ENCODE results near the gene EVC. TPM values are rescaled to one million over a fixed set of nuclear protein-coding genes. Genes with fewer than 3 reads are reported as not detected.
"Not testable (repeated sequence)": the region's sequence is repeated elsewhere in the genome, so short reads cannot be mapped to it uniquely, and the experiment has no call there.

EVC gene
- total RNA-seq, 1 donor, result 58.2 TPM

DNA sequence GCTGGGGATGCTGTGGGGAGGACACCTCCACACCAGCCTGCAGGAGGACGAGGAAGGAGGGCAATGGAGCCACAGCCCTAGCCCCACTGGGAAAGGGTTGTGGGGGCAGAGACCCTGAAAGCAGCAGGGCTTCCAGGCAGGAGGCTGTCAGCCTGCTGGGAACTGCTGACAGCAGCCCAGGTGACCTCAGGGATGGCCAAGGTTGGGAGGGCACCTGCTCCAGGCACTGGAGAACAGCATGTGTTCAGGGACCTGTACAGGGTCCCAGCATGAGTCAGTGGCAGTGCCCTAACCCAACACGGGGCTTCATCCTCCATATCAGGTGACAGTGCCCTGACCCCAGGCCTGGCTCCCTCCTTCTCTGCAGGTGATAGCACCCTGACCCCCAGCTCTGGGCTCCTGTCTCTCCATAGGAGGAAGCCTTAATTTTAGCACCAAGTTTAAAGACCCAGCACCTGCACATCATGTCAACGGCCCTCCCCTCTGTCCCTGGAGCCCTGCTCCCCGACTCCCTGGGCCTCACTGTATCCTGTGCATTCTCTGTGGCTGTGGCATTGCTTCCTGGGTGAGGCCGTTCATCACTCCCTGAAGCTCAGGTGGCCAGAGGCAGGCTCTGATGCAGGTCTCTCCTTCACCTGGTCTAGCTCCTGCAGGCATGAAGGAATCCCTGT is 115.6 kb downstream of the EVC start:
- H3K4me3 ChIP-seq (ENCODE audit: low read depth, low read length), result no peak overlapping the region
- TF ChIP-seq, protein P1, sequence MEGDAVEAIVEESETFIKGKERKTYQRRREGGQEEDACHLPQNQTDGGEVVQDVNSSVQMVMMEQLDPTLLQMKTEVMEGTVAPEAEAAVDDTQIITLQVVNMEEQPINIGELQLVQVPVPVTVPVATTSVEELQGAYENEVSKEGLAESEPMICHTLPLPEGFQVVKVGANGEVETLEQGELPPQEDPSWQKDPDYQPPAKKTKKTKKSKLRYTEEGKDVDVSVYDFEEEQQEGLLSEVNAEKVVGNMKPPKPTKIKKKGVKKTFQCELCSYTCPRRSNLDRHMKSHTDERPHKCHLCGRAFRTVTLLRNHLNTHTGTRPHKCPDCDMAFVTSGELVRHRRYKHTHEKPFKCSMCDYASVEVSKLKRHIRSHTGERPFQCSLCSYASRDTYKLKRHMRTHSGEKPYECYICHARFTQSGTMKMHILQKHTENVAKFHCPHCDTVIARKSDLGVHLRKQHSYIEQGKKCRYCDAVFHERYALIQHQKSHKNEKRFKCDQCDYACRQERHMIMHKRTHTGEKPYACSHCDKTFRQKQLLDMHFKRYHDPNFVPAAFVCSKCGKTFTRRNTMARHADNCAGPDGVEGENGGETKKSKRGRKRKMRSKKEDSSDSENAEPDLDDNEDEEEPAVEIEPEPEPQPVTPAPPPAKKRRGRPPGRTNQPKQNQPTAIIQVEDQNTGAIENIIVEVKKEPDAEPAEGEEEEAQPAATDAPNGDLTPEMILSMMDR (IDR thresholded peaks at IDR 0.05; ENCODE audit: insufficient read depth, low read length), result no peak
- DNase-seq (ENCODE audit: low read depth), result no peak

- TF ChIP-seq, protein P1 (IDR thresholded peaks at IDR 0.05; ENCODE audit: insufficient read depth, low read length), result no peak
- H3K4me3 ChIP-seq (ENCODE audit: low read depth, low read length), result no peak overlapping the region
- DNase-seq (ENCODE audit: low read depth), result peak; percentile 63
Measured at GRCh38 chr4:5827108-5828004, 116.4 kb downstream of the EVC start.

GRCh38 chr4:5828005-5828391 is 117.0 kb downstream of the EVC start:
- DNase-seq (ENCODE audit: low read depth), result no peak
- TF ChIP-seq, protein P1 (IDR thresholded peaks at IDR 0.05; ENCODE audit: insufficient read depth, low read length), result no peak
- no peak overlapping the region for H3K4me3 ChIP-seq (ENCODE audit: low read depth, low read length)

DNA sequence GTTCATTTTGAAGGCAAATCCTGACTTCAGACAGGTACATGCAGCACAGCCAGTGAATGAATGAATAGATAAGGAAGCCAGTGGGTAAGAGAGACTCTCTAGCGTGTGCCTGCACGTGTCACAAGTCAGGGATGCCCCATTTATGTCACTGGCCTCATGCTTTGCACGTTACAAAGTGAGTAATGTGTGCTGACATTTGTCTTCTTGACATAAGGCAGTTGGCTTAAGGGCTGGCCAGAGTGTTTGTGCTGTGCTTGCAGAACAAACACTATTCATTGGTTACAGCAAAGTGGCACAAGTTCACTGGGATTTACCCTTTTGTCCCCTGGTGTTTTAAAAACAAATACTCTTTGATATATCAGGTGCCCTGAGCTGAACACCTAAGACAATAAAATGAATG is 125.9 kb downstream of the EVC start:
- TF ChIP-seq, protein P1 (IDR thresholded peaks at IDR 0.05; ENCODE audit: insufficient read depth, low read length), result no peak
- no peak overlapping the region for H3K4me3 ChIP-seq (ENCODE audit: low read depth, low read length)
- DNase-seq (ENCODE audit: low read depth), result no peak

- not testable (repeated sequence) for DNase-seq (ENCODE audit: low read depth); H3K4me3 ChIP-seq (ENCODE audit: low read depth, low read length)
Measured at GRCh38 chr4:5837483-5837882, 126.5 kb downstream of the EVC start.

DNA sequence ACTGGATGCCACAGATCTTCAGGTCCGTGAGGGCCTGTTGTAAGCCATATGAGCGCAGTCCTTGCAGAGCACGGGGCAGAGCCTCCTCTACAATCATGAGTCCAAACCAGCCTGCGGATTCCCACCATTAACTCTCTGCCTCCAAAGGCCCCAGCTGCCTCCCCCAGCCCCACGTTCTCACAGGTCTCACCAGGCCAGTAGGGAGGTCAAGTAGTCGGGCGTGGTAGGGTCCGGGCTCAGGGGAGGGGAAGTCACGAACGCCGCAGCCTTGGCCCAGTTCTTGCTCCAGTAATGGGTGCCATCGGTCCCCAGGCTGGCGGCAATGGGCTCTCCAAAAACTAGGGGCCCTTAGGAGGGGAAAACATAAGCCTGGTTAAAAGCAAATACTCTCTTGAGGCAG is 128.3 kb downstream of the EVC start:
- H3K4me3 ChIP-seq (ENCODE audit: low read depth, low read length), result no peak overlapping the region
- DNase-seq (ENCODE audit: low read depth), result no peak
- TF ChIP-seq, protein P1 (IDR thresholded peaks at IDR 0.05; ENCODE audit: insufficient read depth, low read length), result no peak
